IMR-90 (cell line): Measurements from ENCODE around the gene CTNND2. TPM values are rescaled to one million over a fixed set of nuclear protein-coding genes. Genes with fewer than 3 reads are reported as not detected.

Experiments used
- ATAC-seq: fragments of 200-7000 bp; cut with Tn5 transposase; 2 replicates; pipeline ENCODE4 v1.9.1; 2020; ENCODE audit warnings: low read depth, mild to moderate bottlenecking, moderate library complexity
- BruUV-seq: library from RNA; stranded (reverse); fragments of 400-500 nt; replicated peaks from 2 replicates; lab custom pipeline; 2021; lab: Mats Ljungman, UMichigan
- CTCF ChIA-PET: fragments of 300-600 bp; formaldehyde crosslinking; extraction: SDS; loops from one replicate; lab custom pipeline; 2021; ENCODE audit warnings: antibody characterized with exemption; lab: Yijun Ruan, JAX
- POLR2A ChIA-PET: fragments of 300-600 bp; sonication (Branson Sonifier 250); formaldehyde crosslinking; loops from one replicate; lab custom pipeline; 2022; ENCODE audit warnings: antibody characterized with exemption; ENCODE audit not compliant: unreplicated experiment; lab: Charles Lee
- DNase-seq: peaks from one replicate; pipeline ENCODE4 v3.0.0; 2013
- H2AFZ ChIP-seq: replicated peaks from 2 replicates; pipeline ENCODE3; 2013; ENCODE audit warnings: low read length, mild to moderate bottlenecking; ENCODE audit not compliant: poor library complexity
- H2AK5ac ChIP-seq: 2 replicates; pipeline ENCODE4 v1.6.1; 2013; ENCODE audit warnings: low read depth, low read length, inconsistent platforms
- H2AK9ac ChIP-seq: replicated peaks from 2 replicates; pipeline ENCODE3; 2013; ENCODE audit warnings: mild to moderate bottlenecking, low read depth, low read length, moderate library complexity; ENCODE audit not compliant: poor library complexity
- H2BK120ac ChIP-seq: 2 replicates; pipeline ENCODE4 v1.6.1; 2013; ENCODE audit warnings: low read depth, low read length, inconsistent platforms
- H2BK15ac ChIP-seq: 3 replicates; pipeline ENCODE4 v1.6.1; 2013; ENCODE audit warnings: low read depth, low read length, inconsistent platforms
- H2BK20ac ChIP-seq: 2 replicates; pipeline ENCODE4 v1.6.1; 2013; ENCODE audit warnings: low read depth, mild to moderate bottlenecking, inconsistent platforms, low read length, moderate library complexity
- H2BK5ac ChIP-seq: 2 replicates; pipeline ENCODE4 v1.6.1; 2013; ENCODE audit warnings: mild to moderate bottlenecking, low read depth, low read length, inconsistent platforms; ENCODE audit not compliant: poor library complexity, severe bottlenecking
- H3K14ac ChIP-seq: replicated peaks from 2 replicates; pipeline ENCODE4 v1.6.1; 2013; ENCODE audit warnings: low read depth, low read length, inconsistent platforms
- H3K18ac ChIP-seq: 2 replicates; pipeline ENCODE4 v1.6.1; 2013; ENCODE audit warnings: low read depth, low read length, control low read depth
- H3K23ac ChIP-seq: 2 replicates; pipeline ENCODE4 v1.6.1; 2013; ENCODE audit warnings: low read depth, low read length, inconsistent platforms
- H3K27ac ChIP-seq: 2 replicates; pipeline ENCODE4 v1.5.1; 2013; ENCODE audit warnings: mild to moderate bottlenecking, control low read depth, low read length; ENCODE audit not compliant: insufficient read depth
- H3K27me3 ChIP-seq: 2 replicates; pipeline ENCODE4 v1.6.1; 2013; ENCODE audit warnings: low read length; ENCODE audit not compliant: control insufficient read depth, insufficient read depth
- H3K36me3 ChIP-seq: 2 replicates; pipeline ENCODE4 v1.6.1; 2013; ENCODE audit warnings: low read length, mixed read lengths; ENCODE audit not compliant: control insufficient read depth, insufficient read depth
- H3K4ac ChIP-seq: 2 replicates; pipeline ENCODE4 v1.6.1; 2013; ENCODE audit warnings: low read depth, low read length, inconsistent platforms
- H3K4me1 ChIP-seq: 2 replicates; pipeline ENCODE4 v1.6.1; 2013; ENCODE audit warnings: low read length, mixed read lengths; ENCODE audit not compliant: control insufficient read depth, insufficient read depth
- H3K4me2 ChIP-seq: 2 replicates; pipeline ENCODE4 v1.6.1; 2013; ENCODE audit warnings: low read depth, mild to moderate bottlenecking, control low read depth, low read length, moderate library complexity
- H3K4me3 ChIP-seq: 2 replicates; pipeline ENCODE4 v1.5.1; 2013; ENCODE audit warnings: low read depth, mild to moderate bottlenecking, control low read depth, low read length, moderate library complexity; ENCODE audit not compliant: insufficient read depth
- H3K56ac ChIP-seq: 2 replicates; pipeline ENCODE4 v1.6.1; 2013; ENCODE audit warnings: low read length, inconsistent platforms; ENCODE audit not compliant: insufficient read depth; ENCODE audit errors: extremely low read depth
- H3K79me1 ChIP-seq, 2 experiments: 2 replicates each; pipeline ENCODE4 v1.6.1; 2013; ENCODE audit warnings: low read length in 2 of 2, inconsistent platforms in 1 of 2, low read depth in 1 of 2
- H3K9ac ChIP-seq: 2 replicates; pipeline ENCODE4 v1.6.1; 2013; ENCODE audit warnings: low read depth, low read length, control low read depth
- H3K9me1 ChIP-seq: 2 replicates; pipeline ENCODE4 v1.6.1; 2013; ENCODE audit warnings: low read length, inconsistent platforms; ENCODE audit not compliant: insufficient read depth
- H3K9me3 ChIP-seq: 2 replicates; pipeline ENCODE4 v1.6.1; 2013; ENCODE audit warnings: low read length; ENCODE audit not compliant: control insufficient read depth, insufficient read depth
- H4K20me1 ChIP-seq: 2 replicates; pipeline ENCODE4 v1.6.1; 2013; ENCODE audit warnings: low read length, inconsistent platforms; ENCODE audit not compliant: insufficient read depth
- H4K5ac ChIP-seq: 2 replicates; pipeline ENCODE4 v1.6.1; 2013; ENCODE audit warnings: mild to moderate bottlenecking, low read depth, low read length, control low read depth
- H4K8ac ChIP-seq, 2 experiments: 2 replicates each; pipeline ENCODE4 v1.6.1; 2013; ENCODE audit warnings: low read depth in 2 of 2, low read length in 2 of 2, control low read depth in 1 of 2, inconsistent platforms in 1 of 2
- H4K91ac ChIP-seq: 2 replicates; pipeline ENCODE4 v1.6.1; 2013; ENCODE audit warnings: low read depth, low read length, inconsistent platforms; ENCODE audit not compliant: insufficient read depth
- BHLHE40 ChIP-seq: fragments of 150-350 bp; IDR thresholded peaks from 2 replicates; pipeline ENCODE4 v1.6.1; 2016; ENCODE audit warnings: mild to moderate bottlenecking, low read depth, low read length
- CEBPB ChIP-seq: IDR thresholded peaks from 2 replicates; pipeline ENCODE4 v1.6.1; 2012; ENCODE audit warnings: low read depth, low read length, improper control_type of control experiment
- CHD1 ChIP-seq: IDR thresholded peaks from 2 replicates; pipeline ENCODE4 v1.6.1; 2012; ENCODE audit warnings: low read depth, low read length, improper control_type of control experiment
- FOS ChIP-seq: fragments of 150-350 bp; IDR thresholded peaks from 2 replicates; pipeline ENCODE4 v1.6.1; 2016; ENCODE audit warnings: low read depth, low read length
- MAFK ChIP-seq: IDR thresholded peaks from 2 replicates; pipeline ENCODE4 v1.6.1; 2012; ENCODE audit warnings: low read depth, low read length, improper control_type of control experiment
- MAZ ChIP-seq: IDR thresholded peaks from 2 replicates; pipeline ENCODE4 v1.6.1; 2012; ENCODE audit warnings: low read depth, mild to moderate bottlenecking, low read length, improper control_type of control experiment, moderate library complexity, borderline replicate concordance
- MXI1 ChIP-seq: IDR thresholded peaks from 2 replicates; pipeline ENCODE4 v1.6.1; 2012; ENCODE audit warnings: low read depth, mild to moderate bottlenecking, low read length, moderate library complexity, borderline replicate concordance
- NFE2L2 ChIP-seq: fragments of 150-350 bp; IDR thresholded peaks from 2 replicates; pipeline ENCODE4 v1.6.1; 2016; ENCODE audit warnings: low read depth, mild to moderate bottlenecking, low read length
- POLR2A ChIP-seq: IDR thresholded peaks from 2 replicates; pipeline ENCODE4 v1.6.1; 2012; ENCODE audit warnings: mild to moderate bottlenecking, low read depth, low read length
- RAD21 ChIP-seq: IDR thresholded peaks from 2 replicates; pipeline ENCODE4 v1.6.1; 2012; ENCODE audit warnings: low read length, improper control_type of control experiment
- RCOR1 ChIP-seq: IDR thresholded peaks from 2 replicates; pipeline ENCODE4 v1.6.1; 2012; ENCODE audit warnings: mild to moderate bottlenecking, low read length, improper control_type of control experiment; ENCODE audit not compliant: insufficient replicate concordance
- RFX5 ChIP-seq: IDR thresholded peaks from 2 replicates; pipeline ENCODE4 v1.8.0; 2012; ENCODE audit warnings: low read depth, mild to moderate bottlenecking, low read length, moderate library complexity
- SMC3 ChIP-seq: fragments of 150-350 bp; IDR thresholded peaks from 2 replicates; pipeline ENCODE4 v1.6.1; 2016; ENCODE audit warnings: low read depth, mild to moderate bottlenecking, antibody characterized with exemption, low read length, moderate library complexity
- whole genome bisulfite sequencing, 2 experiments: methylation state at CpG; one replicate each; pipeline versions ENCODE4 v1.1.5 to v1.1.7; 2013; ENCODE audit warnings: missing lambda C conversion rate in 2 of 2; ENCODE audit not compliant: insufficient read length in 1 of 2; ENCODE audit errors: extremely low coverage in 2 of 2; 5-methylcytosine and 5-hydroxymethylcytosine counted together
- dilution Hi-C: fragments of 300-500 bp; cut with HindIII; formaldehyde crosslinking; loops from one replicate; pipeline ENCODE4 v1.14.3; 2018; ENCODE audit warnings: low sequenced_read_pairs; ENCODE audit not compliant: unreplicated experiment
- in situ Hi-C: fragments of 300-500 bp; cut with MboI; formaldehyde crosslinking; loops from 3 replicates; pipeline ENCODE4 v1.14.3; 2019; ENCODE audit warnings: low sequenced_read_pairs, inconsistent platforms, mixed read lengths
- intact Hi-C: fragments of 100-400 bp; cut with micrococcal nuclease; formaldehyde crosslinking; loops from 2 replicates; pipeline ENCODE4 v1.10.0; 2022
- polyA plus RNA-seq, 3 experiments: library from polyadenylated mRNA; depleted of rRNA; stranded (reverse); fragments of >200 nt; gene quantifications; 2 replicates each; pipeline ENCODE4 v1.2.3, GENCODE V29; 2012; ENCODE audit warnings: low replicate concordance in 1 of 3
- total RNA-seq: library from RNA; depleted of rRNA; stranded (reverse); fragments of >200 nt; gene quantifications from 2 replicates; pipeline ENCODE4 v1.2.3, GENCODE V29; 2012
- TF ChIP-seq, protein P1 (sequence below): fragments of 150-350 bp; IDR thresholded peaks from 2 replicates; pipeline ENCODE4 v1.6.1; 2017; ENCODE audit warnings: mild to moderate bottlenecking, antibody characterized with exemption, low read length, low read depth
- TF ChIP-seq, protein P2 (sequence below): fragments of 150-350 bp; IDR thresholded peaks from 2 replicates; pipeline ENCODE4 v1.6.1; 2016; ENCODE audit warnings: low read depth, mild to moderate bottlenecking, low read length, moderate library complexity, borderline replicate concordance
- TF ChIP-seq, protein P3 (sequence below): conservative IDR thresholded peaks from 2 replicates; pipeline ENCODE4 v1.5.1; 2012; ENCODE audit warnings: mild to moderate bottlenecking, low read depth, low read length, improper control_type of control experiment

Gene CTNND2
- total and polyA plus RNA-seq, 2 of the 4 experiments (the other 2 are of a cell fraction), result not detected

DNA sequence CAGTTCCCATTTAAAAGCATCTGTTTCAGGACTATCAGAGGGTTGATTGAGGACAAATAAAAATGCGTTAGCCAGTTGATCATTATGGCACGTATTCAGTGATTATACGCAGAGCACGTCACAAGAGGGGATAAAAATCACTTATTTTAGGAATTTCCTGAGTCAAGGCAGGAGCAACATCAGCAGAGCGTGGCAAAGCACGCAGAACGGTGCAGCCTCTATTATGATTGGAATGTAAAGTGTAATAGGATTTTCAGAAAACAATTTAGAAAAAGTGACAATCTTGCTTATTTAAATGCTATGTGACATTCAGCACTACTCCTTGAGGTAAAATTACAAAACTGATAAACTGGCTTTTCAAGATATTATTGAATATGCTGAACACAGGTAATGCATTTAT, 729.7 kb downstream of the CTNND2 start:
- H2AFZ ChIP-seq, result no peak overlapping the region
- H2BK5ac ChIP-seq, result no peak overlapping the region
- no peak for DNase-seq
- no peaks in the 10 kb centered on the region for H3K79me1 ChIP-seq
- intact Hi-C loops, result no loop called here
- no peaks in the 10 kb centered on the region for H3K27me3 ChIP-seq
- no peak overlapping the region for H2BK20ac ChIP-seq
- TF ChIP-seq RFX5 (no peak), POLR2A (no peak), BHLHE40 (no peak), MAFK (no peak), MAZ (no peak), NFE2L2 (no peak), RAD21 (no peak), FOS (no peak), CEBPB (no peak), MXI1 (no peak), SMC3 (no peak), RCOR1 (no peak), CHD1 (no peak)
- TF ChIP-seq, protein P1, sequence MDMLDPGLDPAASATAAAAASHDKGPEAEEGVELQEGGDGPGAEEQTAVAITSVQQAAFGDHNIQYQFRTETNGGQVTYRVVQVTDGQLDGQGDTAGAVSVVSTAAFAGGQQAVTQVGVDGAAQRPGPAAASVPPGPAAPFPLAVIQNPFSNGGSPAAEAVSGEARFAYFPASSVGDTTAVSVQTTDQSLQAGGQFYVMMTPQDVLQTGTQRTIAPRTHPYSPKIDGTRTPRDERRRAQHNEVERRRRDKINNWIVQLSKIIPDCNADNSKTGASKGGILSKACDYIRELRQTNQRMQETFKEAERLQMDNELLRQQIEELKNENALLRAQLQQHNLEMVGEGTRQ, result no peak
- TF ChIP-seq, protein P2, sequence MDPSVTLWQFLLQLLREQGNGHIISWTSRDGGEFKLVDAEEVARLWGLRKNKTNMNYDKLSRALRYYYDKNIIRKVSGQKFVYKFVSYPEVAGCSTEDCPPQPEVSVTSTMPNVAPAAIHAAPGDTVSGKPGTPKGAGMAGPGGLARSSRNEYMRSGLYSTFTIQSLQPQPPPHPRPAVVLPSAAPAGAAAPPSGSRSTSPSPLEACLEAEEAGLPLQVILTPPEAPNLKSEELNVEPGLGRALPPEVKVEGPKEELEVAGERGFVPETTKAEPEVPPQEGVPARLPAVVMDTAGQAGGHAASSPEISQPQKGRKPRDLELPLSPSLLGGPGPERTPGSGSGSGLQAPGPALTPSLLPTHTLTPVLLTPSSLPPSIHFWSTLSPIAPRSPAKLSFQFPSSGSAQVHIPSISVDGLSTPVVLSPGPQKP, result no peak
- TF ChIP-seq, protein P3, sequence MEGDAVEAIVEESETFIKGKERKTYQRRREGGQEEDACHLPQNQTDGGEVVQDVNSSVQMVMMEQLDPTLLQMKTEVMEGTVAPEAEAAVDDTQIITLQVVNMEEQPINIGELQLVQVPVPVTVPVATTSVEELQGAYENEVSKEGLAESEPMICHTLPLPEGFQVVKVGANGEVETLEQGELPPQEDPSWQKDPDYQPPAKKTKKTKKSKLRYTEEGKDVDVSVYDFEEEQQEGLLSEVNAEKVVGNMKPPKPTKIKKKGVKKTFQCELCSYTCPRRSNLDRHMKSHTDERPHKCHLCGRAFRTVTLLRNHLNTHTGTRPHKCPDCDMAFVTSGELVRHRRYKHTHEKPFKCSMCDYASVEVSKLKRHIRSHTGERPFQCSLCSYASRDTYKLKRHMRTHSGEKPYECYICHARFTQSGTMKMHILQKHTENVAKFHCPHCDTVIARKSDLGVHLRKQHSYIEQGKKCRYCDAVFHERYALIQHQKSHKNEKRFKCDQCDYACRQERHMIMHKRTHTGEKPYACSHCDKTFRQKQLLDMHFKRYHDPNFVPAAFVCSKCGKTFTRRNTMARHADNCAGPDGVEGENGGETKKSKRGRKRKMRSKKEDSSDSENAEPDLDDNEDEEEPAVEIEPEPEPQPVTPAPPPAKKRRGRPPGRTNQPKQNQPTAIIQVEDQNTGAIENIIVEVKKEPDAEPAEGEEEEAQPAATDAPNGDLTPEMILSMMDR, result no peak
- no peaks in the 10 kb centered on the region for H3K9me1 ChIP-seq
- no peaks in the 10 kb centered on the region for H3K36me3 ChIP-seq
- no peaks in the 10 kb centered on the region for H3K9me3 ChIP-seq
- dilution Hi-C loops, result no loop called here
- BruUV-seq, result no TSS peak
- in situ Hi-C loops, result no loop called here
- no peak overlapping the region; the same call in 1 of the 2 replicates for H3K56ac ChIP-seq
- no peak overlapping the region for H3K27ac ChIP-seq
- no peak overlapping the region for H3K4me3 ChIP-seq
- H2AK9ac ChIP-seq, result no peak overlapping the region
- no peak overlapping the region for H4K91ac ChIP-seq
- no peak overlapping the region for H4K5ac ChIP-seq
- H4K8ac ChIP-seq, result no peak overlapping the region
- H3K18ac ChIP-seq, result no peak overlapping the region
- H2BK15ac ChIP-seq, result no peak overlapping the region
- no peak overlapping the region for H3K14ac ChIP-seq
- no peak overlapping the region for H3K23ac ChIP-seq
- no peak for ATAC-seq
- POLR2A ChIA-PET, result no interaction called here
- no peaks in the 10 kb centered on the region for H4K20me1 ChIP-seq
- no peak overlapping the region for H3K4me2 ChIP-seq
- CTCF ChIA-PET, result no interaction called here
- no peak overlapping the region for H3K4ac ChIP-seq
- H2BK120ac ChIP-seq, result no peak overlapping the region
- H3K9ac ChIP-seq, result no peak overlapping the region
- no peaks in the 10 kb centered on the region for H3K4me1 ChIP-seq
- no peak overlapping the region for H2AK5ac ChIP-seq
- WGBS, 2 experiments, result 53% methylated on average over 4 of the region's 7 CpGs; no CpG with 5 or more reads in 1 of the 2 experiments
